OCI-LY7 (cell line): Measurements from ENCODE around the gene ABCC1. TPM values are rescaled to one million over a fixed set of nuclear protein-coding genes. Genes with fewer than 3 reads are reported as not detected.

Experiments used
- BruUV-seq: library from RNA; stranded (reverse); fragments of 400-500 nt; replicated peaks from 2 replicates; lab custom pipeline; 2021; lab: Mats Ljungman, UMichigan
- CTCF ChIA-PET: fragments of 300-600 bp; sonication (Branson Sonifier 250); formaldehyde crosslinking; loops from one replicate; lab custom pipeline; 2022; ENCODE audit warnings: antibody characterized with exemption; ENCODE audit not compliant: unreplicated experiment; lab: Charles Lee
- POLR2A ChIA-PET: fragments of 300-600 bp; sonication (Branson Sonifier 250); formaldehyde crosslinking; loops from one replicate; lab custom pipeline; 2022; ENCODE audit warnings: antibody characterized with exemption; lab: Charles Lee
- DNase-seq: peaks from one replicate; pipeline ENCODE4 v3.0.0-alpha.2; 2015; ENCODE audit warnings: low spot score
- H2AFZ ChIP-seq: fragments of 200-600 bp; sonication (generic), shearing (Covaris generic); 2 replicates; pipeline ENCODE4 v1.6.1; 2014; ENCODE audit warnings: mild to moderate bottlenecking, antibody characterized with exemption, low read length, moderate library complexity
- H3K27ac ChIP-seq: fragments of 200-600 bp; sonication (generic); 2 replicates; pipeline ENCODE4 v1.5.1; 2014; ENCODE audit warnings: mixed run types, low read depth, mild to moderate bottlenecking, moderate library complexity, low read length, inconsistent platforms; ENCODE audit not compliant: poor library complexity, severe bottlenecking
- H3K36me3 ChIP-seq: fragments of 200-600 bp; sonication (generic); 2 replicates; pipeline ENCODE4 v1.6.1; 2014; ENCODE audit warnings: mild to moderate bottlenecking, antibody characterized with exemption, low read length, moderate library complexity, mixed read lengths; ENCODE audit not compliant: insufficient read depth
- H3K4me1 ChIP-seq: fragments of 200-600 bp; sonication (generic); 2 replicates; pipeline ENCODE4 v1.5.1; 2014; ENCODE audit warnings: mild to moderate bottlenecking, low read length; ENCODE audit not compliant: insufficient read depth, poor library complexity, severe bottlenecking
- H3K4me2 ChIP-seq: fragments of 200-600 bp; sonication (generic); 2 replicates; pipeline ENCODE4 v1.6.1; 2014; ENCODE audit warnings: mild to moderate bottlenecking, low read length
- H3K4me3 ChIP-seq: fragments of 200-600 bp; sonication (generic); 2 replicates; pipeline ENCODE4 v1.5.1; 2014; ENCODE audit warnings: mild to moderate bottlenecking, low read depth, low read length; ENCODE audit not compliant: poor library complexity, severe bottlenecking
- H3K79me2 ChIP-seq: fragments of 200-600 bp; sonication (generic); 2 replicates; pipeline ENCODE4 v1.6.1; 2016; ENCODE audit warnings: low read depth, mild to moderate bottlenecking, low read length, moderate library complexity, mixed read lengths; ENCODE audit not compliant: insufficient read depth
- H3K9me2 ChIP-seq: fragments of 200-600 bp; sonication (generic); 2 replicates; pipeline ENCODE4 v1.6.1; 2016; ENCODE audit warnings: mild to moderate bottlenecking, low read length, mixed read lengths; ENCODE audit not compliant: insufficient read depth
- H3K9me3 ChIP-seq: fragments of 200-600 bp; sonication (generic); 2 replicates; pipeline ENCODE4 v1.6.1; 2014; ENCODE audit warnings: mild to moderate bottlenecking, mixed run types, low read length, mixed read lengths
- H4K20me1 ChIP-seq: fragments of 200-600 bp; sonication (generic); 2 replicates; pipeline ENCODE4 v1.6.1; 2014; ENCODE audit warnings: mild to moderate bottlenecking, antibody characterized with exemption, low read length, moderate library complexity, mixed read lengths; ENCODE audit not compliant: insufficient read depth
- CTCF ChIP-seq: fragments of 200-600 bp; sonication (generic); conservative IDR thresholded peaks from 2 replicates; pipeline ENCODE4 v1.5.1; 2014; ENCODE audit warnings: mild to moderate bottlenecking, antibody characterized with exemption, low read length, moderate library complexity, mixed read lengths
- EZH2phosphoT487 ChIP-seq: fragments of 200-600 bp; sonication (generic); IDR thresholded peaks from 2 replicates; pipeline ENCODE4 v1.6.1; 2018; ENCODE audit warnings: low read depth, borderline replicate concordance, mild to moderate bottlenecking, mixed run types, antibody characterized with exemption, low read length, moderate library complexity, mixed read lengths
- intact Hi-C: fragments of 100-400 bp; cut with micrococcal nuclease; formaldehyde crosslinking; loops from one replicate; pipeline ENCODE4 v1.10.0; 2022; ENCODE audit not compliant: unreplicated experiment
- total RNA-seq, 2 experiments: library from RNA; depleted of rRNA in 1 of 2; stranded (reverse); fragments of >200 nt in 1 of 2; shearing (Covaris generic) in 1 of 2; gene quantifications; 2 replicates each; pipeline ENCODE4 v1.2.3, GENCODE V29; 2014 to 2022

Gene ABCC1
- total RNA-seq, 2 experiments from 2014 or later = 39.9 to 71.8 TPM

DNA sequence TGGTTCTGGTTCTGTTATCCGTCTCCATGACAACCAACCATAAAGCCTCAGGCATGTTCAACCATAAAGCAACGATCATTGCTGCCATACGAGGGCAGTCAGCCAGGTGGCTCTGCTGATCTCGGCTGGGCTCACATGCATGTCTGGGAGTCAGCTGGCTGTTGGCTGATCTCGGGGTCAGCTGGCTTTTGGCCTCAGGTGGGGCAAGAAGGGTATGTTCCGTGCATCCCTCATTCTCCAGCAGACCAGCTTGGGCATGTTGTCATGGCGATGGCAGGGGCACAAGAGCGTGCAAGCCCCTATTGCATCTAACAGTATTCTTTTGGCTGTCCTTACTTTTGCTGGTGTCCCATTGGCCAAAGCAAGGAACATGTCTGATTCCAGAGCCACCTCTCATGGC is 187.7 kb downstream of the ABCC1 start:
- no peak for TF ChIP-seq EZH2phosphoT487
- TF ChIP-seq CTCF = no peak
- H2AFZ ChIP-seq = no peak overlapping the region
- intact Hi-C loops = no loop called here
- no peak overlapping the region for H3K4me2 ChIP-seq
- no peaks in the 10 kb centered on the region for H3K79me2 ChIP-seq
- H3K4me3 ChIP-seq = no peak overlapping the region
- ChIA-PET CTCF (no interaction called here), POLR2A (no interaction called here)
- no peak for DNase-seq
- no peak overlapping the region for H3K27ac ChIP-seq
- H3K4me1 ChIP-seq = no peaks in the 10 kb centered on the region
- no TSS peak for BruUV-seq
- H3K9me3 ChIP-seq = no peaks in the 10 kb centered on the region
- no peaks in the 10 kb centered on the region for H4K20me1 ChIP-seq
- peaks cover 96% of the 10 kb centered on the region for H3K36me3 ChIP-seq
- no peaks in the 10 kb centered on the region for H3K9me2 ChIP-seq

GRCh38 chr16:16138034-16138635 is 188.7 kb downstream of the ABCC1 start:
- CTCF ChIA-PET = no interaction called here
- TF ChIP-seq EZH2phosphoT487 = no peak
- no peak for TF ChIP-seq CTCF
- no TSS peak for BruUV-seq
- peaks cover 98% of the 10 kb centered on the region for H3K36me3 ChIP-seq
- no peak overlapping the region for H3K4me3 ChIP-seq
- H2AFZ ChIP-seq = no peak overlapping the region
- no peaks in the 10 kb centered on the region for H3K4me1 ChIP-seq
- no peak for DNase-seq
- H3K9me3 ChIP-seq = no peaks in the 10 kb centered on the region
- no peaks in the 10 kb centered on the region for H4K20me1 ChIP-seq
- no peaks in the 10 kb centered on the region for H3K79me2 ChIP-seq
- H3K9me2 ChIP-seq = no peaks in the 10 kb centered on the region
- POLR2A ChIA-PET = interaction anchor here (0.6 kb wide), 1 partner anchor 237 kb away, joined by 3 read pairs; no protein-coding TSS in a partner anchor
- intact Hi-C loops = no loop called here
- H3K27ac ChIP-seq = no peak overlapping the region
- H3K4me2 ChIP-seq = no peak overlapping the region

- no peaks in the 10 kb centered on the region for H3K9me2 ChIP-seq
- intact Hi-C loops = no loop called here
- no TSS peak for BruUV-seq
- no peak for DNase-seq
- H4K20me1 ChIP-seq = no peaks in the 10 kb centered on the region
- TF ChIP-seq CTCF (no peak), EZH2phosphoT487 (no peak)
- H3K4me2 ChIP-seq = no peak overlapping the region
- no peaks in the 10 kb centered on the region for H3K4me1 ChIP-seq
- POLR2A ChIA-PET = no interaction called here
- CTCF ChIA-PET = no interaction called here
- H3K79me2 ChIP-seq = no peaks in the 10 kb centered on the region
- H2AFZ ChIP-seq = no peak overlapping the region
- H3K4me3 ChIP-seq = no peak overlapping the region
- no peak overlapping the region for H3K27ac ChIP-seq
- H3K36me3 ChIP-seq = peaks cover 98% of the 10 kb centered on the region
- H3K9me3 ChIP-seq = no peaks in the 10 kb centered on the region
Observed at GRCh38 chr16:16139061-16139460, 189.6 kb downstream of the ABCC1 start.
